NCI-H774 (cell line): ENCODE results near the gene UBE2R2.
A peak's percentile ranks its signal among the peaks of the same experiment; 100 is the strongest.
"Not testable (repeated sequence)": the region's sequence is repeated elsewhere in the genome, so short reads cannot be mapped to it uniquely, and the experiment has no call there.

Experiments
- DNase-seq: peaks from one replicate; lab custom pipeline; 2025; lab: John Stamatoyannopoulos, UW

The UBE2R2 gene

GRCh38 chr9:33799928-33800704 lies 16.8 kb upstream of the UBE2R2 start:
- no peak for DNase-seq

GRCh38 chr9:33800886-33801285 lies 16.1 kb upstream of the UBE2R2 start:
- no peak for DNase-seq

DNA sequence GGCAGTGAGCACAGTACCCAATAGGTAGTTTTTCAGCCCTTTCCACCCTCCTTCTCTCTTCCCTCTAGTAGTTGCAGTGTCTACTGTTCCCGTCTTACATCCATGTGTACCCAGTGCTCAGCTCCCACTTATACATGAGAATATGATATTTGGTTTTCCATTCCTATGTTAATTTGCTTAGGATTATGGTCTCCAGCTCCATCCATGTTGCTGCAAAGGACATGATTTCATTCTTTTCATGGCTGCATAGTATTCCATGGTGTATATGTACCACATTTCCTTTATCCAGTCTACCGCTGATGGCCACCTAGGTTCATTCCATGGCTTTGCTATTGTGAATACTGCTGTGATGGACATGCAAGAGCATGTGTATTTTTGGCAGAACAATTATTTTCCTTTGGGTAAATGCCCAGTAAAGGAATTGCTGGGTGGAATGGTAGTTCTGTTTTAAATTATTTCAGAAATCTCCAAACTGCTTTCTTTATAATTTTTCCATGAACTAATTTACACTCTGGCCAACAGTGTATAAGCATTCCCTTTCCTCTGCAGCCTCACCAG lies 14.9 kb upstream of the UBE2R2 start:
- not testable (repeated sequence) for DNase-seq

DNA sequence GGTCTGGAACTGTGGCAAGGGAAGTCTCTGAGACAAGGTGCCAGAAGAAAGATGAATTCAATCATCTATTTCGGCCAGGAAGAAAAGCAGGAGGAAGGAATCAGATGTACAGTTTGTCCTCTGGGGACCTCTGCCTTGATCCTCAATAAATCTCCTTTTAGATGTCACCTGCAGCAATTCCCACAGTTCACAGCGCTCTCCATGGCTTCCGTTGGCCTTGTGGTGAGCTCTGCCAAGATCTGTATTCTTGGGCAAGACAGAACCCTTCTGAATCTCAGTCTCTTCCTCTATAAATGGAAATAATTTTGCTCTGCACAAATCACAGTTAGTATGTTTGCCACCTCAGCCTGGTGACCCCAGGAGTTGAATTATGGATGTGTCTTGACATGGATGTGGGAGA lies 12.8 kb upstream of the UBE2R2 start:
- not testable (repeated sequence) for DNase-seq

DNA sequence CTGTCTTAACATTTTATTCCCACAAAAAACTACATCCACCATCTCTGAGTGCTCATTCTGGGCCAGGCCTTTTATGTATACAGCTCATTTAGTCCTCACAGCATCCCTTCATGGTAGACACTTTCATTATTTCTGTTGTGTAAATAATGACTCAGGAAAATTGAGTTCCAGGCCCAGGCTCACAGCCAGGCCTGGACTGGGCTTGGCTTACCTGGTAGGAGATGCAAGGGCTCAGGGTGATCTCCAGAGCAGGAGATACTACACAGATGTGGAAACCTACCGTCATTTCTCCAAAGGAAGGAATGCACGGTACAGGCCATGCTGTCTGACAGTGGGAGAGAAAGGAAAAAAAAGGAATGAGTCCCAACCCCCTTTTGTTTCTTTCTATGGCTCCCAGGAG lies 9.8 kb upstream of the UBE2R2 start:
- DNase-seq = peak; percentile 59

DNA sequence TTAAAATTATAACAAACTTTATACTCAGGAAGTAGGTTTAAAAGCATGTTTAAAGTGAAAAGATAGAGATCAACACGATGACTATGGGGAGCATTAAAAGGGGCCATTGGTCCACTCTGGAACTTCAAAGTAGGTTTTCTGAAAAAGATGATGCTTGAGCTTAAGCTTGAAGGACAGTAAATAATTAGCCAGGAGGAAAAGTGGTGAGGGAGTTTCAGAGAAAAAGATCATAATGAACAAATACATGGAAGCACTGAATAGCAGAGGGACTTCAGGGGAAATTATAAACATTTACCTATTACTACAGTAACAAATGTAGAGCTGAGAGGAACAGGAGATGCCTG lies 8.0 kb upstream of the UBE2R2 start:
- not testable (repeated sequence) for DNase-seq

DNA sequence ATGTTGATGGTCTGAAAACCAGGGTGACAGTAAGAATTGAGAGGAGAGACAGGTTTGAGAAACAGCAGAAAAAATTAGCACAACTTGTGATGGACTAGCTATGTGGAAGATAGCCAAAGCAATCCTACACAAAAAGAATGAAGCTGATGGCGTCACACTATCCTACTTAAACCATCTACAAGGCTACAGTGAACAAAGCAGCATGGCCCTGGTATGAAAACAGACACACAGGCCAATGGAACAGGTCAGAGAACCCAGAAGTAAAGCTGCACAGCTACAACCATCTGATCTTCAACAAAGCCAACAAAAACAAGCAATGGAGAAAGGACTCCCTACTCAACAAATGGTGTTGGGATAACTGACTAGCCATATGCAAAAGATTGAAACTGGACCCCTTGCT lies 7.5 kb upstream of the UBE2R2 start:
- DNase-seq = no peak

DNA sequence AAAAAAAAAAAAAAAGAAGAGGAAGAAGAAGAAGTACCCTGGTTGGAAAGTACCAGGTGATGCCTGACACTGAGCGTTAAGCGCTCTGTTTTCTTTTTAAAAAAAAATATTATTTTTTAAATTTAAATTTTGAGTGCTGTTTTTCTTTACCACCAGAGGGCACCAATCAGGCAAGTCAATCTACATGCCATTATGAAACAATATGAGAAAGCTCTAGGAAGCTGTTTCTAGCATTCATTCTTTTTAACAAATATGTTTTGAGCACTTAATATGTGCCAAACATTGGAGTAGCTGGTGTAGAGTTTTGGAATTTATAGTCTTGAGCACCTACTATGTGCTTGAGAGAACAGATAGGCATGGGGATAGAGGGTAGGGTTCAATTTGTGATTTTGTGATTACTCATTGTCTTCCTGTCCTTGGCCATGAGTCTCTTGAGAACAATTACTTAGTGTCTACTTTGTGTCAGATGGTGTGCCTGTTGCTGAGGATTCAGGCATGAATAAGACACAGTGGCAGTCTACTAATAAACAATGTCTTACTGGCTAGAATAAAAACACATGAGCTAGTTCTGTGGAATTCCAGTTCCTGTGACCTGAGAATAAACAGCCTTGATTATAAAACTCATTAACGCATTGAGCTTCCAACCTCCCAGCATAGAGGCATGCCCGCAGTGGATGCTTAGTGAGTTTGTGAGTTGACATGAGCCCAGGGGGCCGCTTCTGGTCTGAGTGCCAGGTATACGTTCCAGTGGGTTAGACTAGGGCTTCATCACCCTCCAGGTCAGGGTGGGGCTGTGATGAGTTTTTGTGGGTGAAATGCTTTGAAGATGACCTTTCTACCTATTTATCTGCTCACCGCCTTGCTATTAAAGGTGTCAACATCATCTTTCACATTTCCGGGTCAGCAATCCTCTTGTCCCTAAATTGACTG lies 3.0 kb upstream of the UBE2R2 start:
- DNase-seq = no peak

GRCh38 chr9:33815781-33816180 lies 1.2 kb upstream of the UBE2R2 start:
- no peak for DNase-seq

DNA sequence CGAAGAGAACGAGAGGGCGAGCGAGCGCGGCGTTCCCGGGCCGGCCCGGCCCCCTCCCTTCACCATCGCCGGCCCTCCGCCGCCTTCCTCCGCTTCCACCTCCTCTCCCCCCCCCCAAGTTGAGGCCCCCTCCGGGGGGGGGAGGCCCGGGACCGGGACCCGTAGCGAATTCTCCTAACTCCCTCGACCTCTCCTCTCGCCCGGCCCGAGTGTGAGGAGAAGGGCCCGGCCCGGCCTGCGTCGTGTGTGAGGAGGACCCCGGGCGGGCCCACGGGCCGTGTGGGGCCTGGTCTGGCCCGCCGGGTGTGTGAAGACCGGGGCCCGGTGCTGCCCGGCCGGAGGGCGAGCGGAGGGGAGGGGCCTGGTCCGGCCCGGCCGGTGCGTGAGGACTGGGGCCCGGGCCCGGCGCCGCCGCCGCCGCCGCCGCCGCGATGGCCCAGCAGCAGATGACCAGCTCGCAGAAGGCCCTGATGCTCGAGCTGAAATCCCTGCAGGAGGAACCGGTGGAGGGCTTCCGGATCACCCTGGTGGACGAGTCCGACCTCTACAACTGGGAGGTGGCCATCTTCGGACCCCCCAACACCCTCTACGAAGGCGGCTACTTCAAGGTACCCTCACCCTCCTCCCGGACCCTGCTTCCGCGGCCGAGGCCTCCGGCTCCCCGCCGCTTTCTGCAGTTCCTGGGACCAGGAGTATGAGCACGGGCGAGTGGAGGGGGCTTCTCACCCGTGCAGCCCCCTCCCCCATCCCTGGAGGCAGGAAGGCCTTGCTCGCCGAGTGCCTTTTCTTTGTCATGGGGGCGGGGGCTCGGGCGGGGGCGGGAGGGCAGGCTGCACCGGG lies 587 bp downstream of the UBE2R2 start:
- no peak for DNase-seq

DNA sequence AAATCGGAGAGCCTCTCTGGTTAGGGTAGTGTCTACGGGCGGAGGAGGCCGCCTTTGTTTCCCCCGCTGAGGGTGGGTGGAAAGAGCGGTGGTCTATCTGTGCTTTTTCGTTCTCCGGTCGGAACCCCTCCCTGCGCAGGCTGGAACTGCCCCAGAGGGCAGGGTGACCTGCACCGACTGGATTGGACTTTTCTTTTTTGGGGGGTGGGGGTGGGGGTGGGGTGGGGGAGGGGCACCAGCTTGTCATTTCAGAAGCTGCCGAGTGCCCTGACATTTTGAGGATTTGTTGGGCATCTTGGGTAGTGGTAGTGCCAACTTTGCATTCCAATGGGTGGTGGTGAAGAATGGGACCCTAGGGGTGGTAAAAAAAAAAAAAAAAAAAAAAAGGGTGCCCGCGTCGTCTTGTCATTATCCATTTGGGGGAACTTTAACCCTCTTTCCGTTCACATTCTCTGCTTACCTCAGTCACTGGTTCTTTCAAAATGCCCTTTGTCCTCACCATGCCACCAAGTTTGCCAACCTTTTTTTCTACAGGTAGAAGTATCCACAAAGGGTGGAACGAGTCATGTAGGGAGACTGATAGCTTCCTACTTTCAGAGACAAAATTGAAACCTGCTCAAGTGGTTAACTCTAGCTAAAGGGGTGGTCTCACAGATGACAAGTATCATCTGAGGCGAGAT lies 1.3 kb downstream of the UBE2R2 start:
- no peak for DNase-seq

DNA sequence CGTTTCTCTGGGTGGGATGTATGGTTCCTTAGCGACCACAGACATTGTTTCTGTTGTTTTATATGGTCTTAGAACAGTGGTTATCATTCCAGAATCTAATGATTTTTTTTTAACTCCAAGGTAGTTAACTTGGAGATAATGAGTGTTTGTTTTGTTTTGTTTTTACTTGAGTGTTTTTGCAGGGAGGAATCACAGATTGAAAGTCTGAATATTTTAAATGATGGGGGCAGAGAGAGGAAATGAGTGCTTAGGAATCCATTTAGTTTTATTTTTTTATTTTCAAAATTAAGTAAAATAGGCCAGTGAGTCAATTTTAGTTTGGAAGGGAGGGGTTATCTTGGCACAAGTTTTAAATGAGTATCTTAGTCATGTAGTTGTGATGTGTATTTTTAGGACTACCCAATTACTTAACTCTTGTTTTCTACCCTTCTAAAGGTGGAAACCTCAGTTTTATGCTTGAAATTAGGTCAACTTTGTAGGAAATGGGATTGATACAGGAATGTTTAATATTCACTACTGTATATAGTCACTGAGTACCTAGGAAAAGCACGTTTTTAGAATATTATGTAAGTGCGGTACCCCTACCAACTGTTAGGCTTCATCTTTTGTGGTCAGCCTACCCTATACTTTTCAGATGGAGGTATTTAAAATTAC lies 2.0 kb downstream of the UBE2R2 start:
- DNase-seq = no peak

GRCh38 chr9:33820231-33820745 lies 3.3 kb downstream of the UBE2R2 start:
- no peak for DNase-seq

DNA sequence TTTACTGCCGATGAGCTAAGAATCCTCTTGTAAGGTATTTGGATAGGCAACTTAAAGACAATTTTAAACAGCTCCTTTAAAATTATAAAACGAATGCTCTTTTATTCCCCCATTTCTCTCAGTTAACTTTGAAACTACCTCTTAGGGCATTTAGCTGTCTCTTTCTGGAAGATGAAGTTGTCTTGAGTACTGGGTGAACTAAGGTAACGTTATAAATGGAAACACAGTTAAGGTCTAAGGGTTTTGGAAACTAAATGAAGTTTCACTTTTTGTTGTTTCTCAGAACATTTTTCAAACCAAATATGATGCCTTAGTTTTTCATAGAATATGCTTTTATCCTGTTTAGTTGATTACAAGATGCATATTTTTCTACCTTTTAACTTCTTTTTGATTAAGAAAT lies 6.8 kb downstream of the UBE2R2 start:
- DNase-seq = no peak

- DNase-seq = not testable (repeated sequence)
These were observed 10.3 kb downstream of the UBE2R2 start for GRCh38 chr9:33827285-33827684.

DNA sequence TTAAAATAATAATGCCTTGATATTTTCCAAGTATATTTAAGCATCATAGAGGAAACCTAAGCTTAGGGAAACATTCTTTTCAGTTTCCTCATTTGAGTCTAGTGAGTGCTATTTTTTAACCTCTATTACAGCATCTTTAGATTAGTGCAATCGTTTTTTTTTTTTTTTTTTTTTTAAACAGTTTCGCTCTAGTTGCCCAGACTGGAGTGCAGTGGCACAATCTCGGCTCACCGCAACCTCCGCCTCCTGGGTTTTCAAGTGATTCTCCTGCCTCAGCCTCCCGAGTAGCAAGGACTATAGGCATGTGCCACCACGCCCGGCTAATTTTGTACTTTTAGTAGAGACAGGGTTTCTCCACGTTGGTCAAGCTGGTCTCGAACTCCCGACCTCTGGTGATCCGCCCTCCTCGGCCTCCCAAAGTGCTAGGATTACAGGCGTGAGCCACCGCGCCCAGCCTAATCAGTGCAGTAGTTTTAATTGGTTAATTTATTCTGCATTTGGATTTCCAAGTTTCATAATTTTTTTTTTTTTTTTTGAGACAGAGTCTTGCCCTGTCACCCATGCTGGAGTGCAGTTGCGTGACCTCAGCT lies 12.8 kb downstream of the UBE2R2 start:
- not testable (repeated sequence) for DNase-seq

DNA sequence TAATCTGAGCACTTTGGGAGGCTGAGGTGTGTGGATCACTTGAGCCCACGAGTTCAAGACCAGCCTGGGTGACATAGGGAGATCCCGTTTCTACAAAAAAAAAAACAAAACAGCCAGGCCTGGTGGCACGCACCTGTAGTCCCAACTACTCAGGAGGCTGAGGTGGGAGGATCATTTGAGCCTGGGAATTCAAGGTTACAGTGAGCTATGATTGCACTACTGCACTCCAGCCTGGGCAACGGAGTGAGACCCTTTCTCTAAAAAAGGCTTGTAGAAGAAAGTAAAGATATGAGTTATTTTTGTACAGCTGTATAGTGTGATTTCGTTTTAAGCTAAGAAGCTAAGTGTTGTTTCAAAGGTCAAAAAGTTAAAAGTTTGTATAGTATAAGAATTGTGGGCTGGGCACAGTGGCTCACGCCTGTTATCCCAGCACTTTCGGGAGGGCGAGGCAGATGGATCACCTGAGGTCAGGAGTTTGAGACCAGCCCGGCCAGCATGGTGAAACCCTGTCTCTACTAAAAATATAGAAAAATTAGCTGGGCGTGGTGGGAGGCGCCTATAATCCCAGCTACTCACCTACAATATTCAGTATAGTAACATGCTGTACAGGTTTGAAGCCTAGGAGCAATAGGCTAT lies 18.8 kb downstream of the UBE2R2 start:
- DNase-seq = no peak

GRCh38 chr9:33836261-33836660 lies 19.3 kb downstream of the UBE2R2 start:
- not testable (repeated sequence) for DNase-seq

- no peak for DNase-seq
These were observed 20.2 kb downstream of the UBE2R2 start for GRCh38 chr9:33837138-33837537.

DNA sequence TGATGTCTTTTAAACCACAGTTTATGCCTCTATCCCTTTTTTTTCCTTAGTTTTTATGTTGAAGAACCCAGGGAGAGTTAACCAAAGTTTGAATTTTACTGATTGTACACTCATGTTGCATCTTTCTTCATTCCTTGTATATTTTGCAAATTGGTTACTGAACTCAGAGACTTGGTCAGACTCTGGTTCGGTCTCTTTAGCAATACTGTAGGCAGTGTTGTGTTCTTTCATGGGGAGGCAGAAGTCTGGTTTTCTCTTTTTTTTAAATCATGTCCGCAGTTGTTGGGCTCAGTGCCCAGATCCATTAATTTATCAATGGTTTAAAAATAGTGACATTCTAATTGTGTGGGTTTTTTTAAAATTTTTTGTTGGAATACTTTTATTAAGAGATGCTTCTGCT lies 23.4 kb downstream of the UBE2R2 start:
- no peak for DNase-seq
